HepG2 (cell line): Measurements from ENCODE around the gene PRDM15. TPM values are rescaled to one million over a fixed set of nuclear protein-coding genes. Genes with fewer than 3 reads are reported as not detected.

ENCODE experiments used
- ATAC-seq: fragments of 200-7000 bp; cut with Tn5 transposase; 3 replicates; pipeline ENCODE4 v1.9.1; 2020; ENCODE audit warnings: mild to moderate bottlenecking, moderate library complexity
- BruUV-seq: library from RNA; stranded (reverse); fragments of 400-500 nt; replicated peaks from 2 replicates; lab custom pipeline; 2021; lab: Mats Ljungman, UMichigan
- CTCF ChIA-PET: fragments of 300-600 bp; formaldehyde crosslinking; extraction: SDS; loops from one replicate; lab custom pipeline; 2021; ENCODE audit warnings: low total read pairs, inconsistent platforms, low intra/inter-chr PET ratio; lab: Yijun Ruan, JAX
- POLR2A ChIA-PET: fragments of 350-600 bp; sonication (Branson Sonifier 250); formaldehyde crosslinking; loops from one replicate; lab custom pipeline; 2020; ENCODE audit warnings: antibody characterized with exemption, inconsistent platforms; lab: Yijun Ruan, JAX
- DNase-seq: peaks from one replicate; pipeline ENCODE4 v3.0.0-alpha.2; 2015; ENCODE audit warnings: low spot score
- FAIRE-seq: peaks from 3 replicates; lab custom pipeline; 2011; peaks lifted over from hg19 to GRCh38; lab: Jason Lieb, UNC
- H2AFZ ChIP-seq: one replicate; pipeline ENCODE4 v1.6.1; 2011; ENCODE audit warnings: low read length, inconsistent platforms
- H3K27ac ChIP-seq: fragments of 300-600 bp; 3 replicates; pipeline ENCODE4 v1.8.0; 2011; ENCODE audit warnings: mixed run types, mild to moderate bottlenecking, mixed read lengths, low read length, inconsistent platforms; ENCODE audit not compliant: insufficient read depth; ENCODE audit errors: extremely low read length
- H3K27me3 ChIP-seq, 2 experiments: fragments of 200-600 bp in 1 of 2; 2 replicates in 1 of 2; 3 replicates in 1 of 2; pipeline versions ENCODE4 v1.6.0 to v1.8.0; 2011; ENCODE audit warnings: low read length in 2 of 2, mild to moderate bottlenecking in 2 of 2, moderate library complexity in 2 of 2, inconsistent platforms in 1 of 2; ENCODE audit not compliant: insufficient read depth in 2 of 2, control insufficient read depth in 1 of 2
- H3K36me3 ChIP-seq, 2 experiments: fragments of 200-600 bp in 1 of 2; replicated peaks in 1 of 2; 2 replicates in 1 of 2; 3 replicates in 1 of 2; pipeline versions ENCODE4 v1.5.1 to v1.8.0; 2011; ENCODE audit warnings: low read length in 2 of 2, inconsistent platforms in 1 of 2; ENCODE audit not compliant: insufficient read depth in 2 of 2, control insufficient read depth in 1 of 2
- H3K4me1 ChIP-seq: 2 replicates; pipeline ENCODE4 v1.5.1; 2012; ENCODE audit warnings: low read length, inconsistent platforms; ENCODE audit not compliant: insufficient read depth
- H3K4me2 ChIP-seq: 2 replicates; pipeline ENCODE4 v1.6.0; 2011; ENCODE audit warnings: low read depth, low read length, inconsistent platforms
- H3K4me3 ChIP-seq, 3 experiments: fragments of 200-600 bp in 1 of 3; sonication (generic), shearing (Covaris generic) in 1 of 3; replicated peaks in 1 of 3; 2 replicates each; pipeline ENCODE4 v1.5.1; 2011 to 2016; ENCODE audit warnings: low read length in 3 of 3, inconsistent platforms in 2 of 3, low read depth in 2 of 3, mild to moderate bottlenecking in 2 of 3, control low read depth in 1 of 3, mixed read lengths in 1 of 3; ENCODE audit not compliant: insufficient read depth in 1 of 3
- H3K79me2 ChIP-seq: one replicate; pipeline ENCODE4 v1.6.1; 2011; ENCODE audit warnings: low read length, inconsistent platforms; ENCODE audit not compliant: insufficient read depth
- H3K9ac ChIP-seq: 2 replicates; pipeline ENCODE4 v1.6.0; 2011; ENCODE audit warnings: mild to moderate bottlenecking, low read depth, low read length, inconsistent platforms; ENCODE audit not compliant: insufficient read depth
- H3K9me3 ChIP-seq: 2 replicates; pipeline ENCODE4 v1.5.1; 2012; ENCODE audit warnings: mild to moderate bottlenecking, low read length
- H4K20me1 ChIP-seq: 2 replicates; pipeline ENCODE4 v1.6.0; 2011; ENCODE audit warnings: inconsistent platforms, mild to moderate bottlenecking, low read length, moderate library complexity; ENCODE audit not compliant: insufficient read depth
- BCL3 ChIP-seq: sonication (generic); formaldehyde crosslinking; IDR thresholded peaks from 2 replicates; pipeline ENCODE4 v1.5.1; 2020; ENCODE audit warnings: mild to moderate bottlenecking, missing genetic modification reagents, moderate library complexity
- FOXC1 ChIP-seq: sonication (generic); formaldehyde crosslinking; IDR thresholded peaks from 2 replicates; pipeline ENCODE4 v1.8.0; 2022; ENCODE audit warnings: mild to moderate bottlenecking, missing genetic modification reagents, borderline replicate concordance
- MBNL3 ChIP-seq: fragments of 250-450 bp; sonication (Bioruptor Pico); conservative IDR thresholded peaks from 2 replicates; pipeline ENCODE4 v1.8.0; 2022; ENCODE audit warnings: mild to moderate bottlenecking, inconsistent platforms
- MTF1 ChIP-seq: sonication (generic); formaldehyde crosslinking; IDR thresholded peaks from 2 replicates; pipeline ENCODE4 v1.5.0; 2020; ENCODE audit warnings: missing genetic modification reagents
- NR2F2 ChIP-seq: IDR thresholded peaks from 2 replicates; pipeline ENCODE4 v1.6.1; 2012; ENCODE audit warnings: low read depth, inconsistent platforms, borderline replicate concordance
- NRL ChIP-seq: sonication (generic); formaldehyde crosslinking; IDR thresholded peaks from 2 replicates; pipeline ENCODE4 v1.5.0; 2020; ENCODE audit warnings: missing genetic modification reagents, mild to moderate bottlenecking, moderate library complexity, borderline replicate concordance
- PBX2 ChIP-seq: IDR thresholded peaks from 2 replicates; pipeline ENCODE4 v1.6.1; 2016; ENCODE audit warnings: control low read depth
- ZMAT3 ChIP-seq: sonication (generic); formaldehyde crosslinking; conservative IDR thresholded peaks from 2 replicates; pipeline ENCODE4 v1.7.0; 2021; ENCODE audit warnings: missing genetic modification reagents
- ZNF619 ChIP-seq: sonication (generic); formaldehyde crosslinking; IDR thresholded peaks from 2 replicates; pipeline ENCODE4 v1.4.0; 2020; ENCODE audit warnings: mild to moderate bottlenecking, missing genetic modification reagents
- ZNF710 ChIP-seq: sonication (generic); formaldehyde crosslinking; IDR thresholded peaks from 2 replicates; pipeline ENCODE4 v1.5.0; 2020; ENCODE audit warnings: mild to moderate bottlenecking, missing genetic modification reagents, borderline replicate concordance
- ZNF788 ChIP-seq: sonication (generic); formaldehyde crosslinking; IDR thresholded peaks from 2 replicates; pipeline ENCODE4 v1.5.0; 2020; ENCODE audit warnings: mild to moderate bottlenecking, missing genetic modification reagents, borderline replicate concordance
- WGBS: methylation state at CpG from one replicate; pipeline ENCODE4 v1.1.6; 2017; ENCODE audit warnings: low lambda C conversion rate; 5-methylcytosine and 5-hydroxymethylcytosine counted together
- in situ Hi-C: cut with HindIII; loops from 2 replicates; pipeline ENCODE4 v1.10.0; 2017; ENCODE audit warnings: low pct_unique_long_range_greater_than_20kb; ENCODE audit not compliant: extremely low pct_ligation_motif_present
- intact Hi-C: fragments of 100-400 bp; cut with micrococcal nuclease; formaldehyde crosslinking; loops from one replicate; pipeline ENCODE4 v1.10.0; 2022; ENCODE audit not compliant: unreplicated experiment
- polyA plus RNA-seq, 8 experiments: library from polyadenylated mRNA; depleted of rRNA in 3 of 8; stranded (reverse) in 7 of 8; unstranded in 1 of 8; fragments of >200 nt; fragmentation: Illumina TruSeq in 4 of 8; extraction: Trizol in 4 of 8; gene quantifications; 2 replicates each; pipeline versions ENCODE4 v1.2.1 to v1.2.3, GENCODE V29; 2011 to 2016; ENCODE audit warnings: low read depth in 4 of 8, missing spikeins in 1 of 8, mixed read lengths in 1 of 8; ENCODE audit not compliant: insufficient read depth in 1 of 8
- total RNA-seq, 5 experiments: library from RNA; depleted of rRNA; stranded (reverse); fragments of >200 nt; fragmentation: Illumina TruSeq; extraction: Trizol; gene quantifications; 2 replicates each; pipeline ENCODE4 v1.2.3, GENCODE V29; 2016; ENCODE audit warnings: low read depth in 1 of 5

Gene PRDM15
- total and polyA plus RNA-seq, 2 of the 13 experiments (the other 11 are each of a cell fraction or from before 2014, with no cell fraction given) = 4.0 to 6.9 TPM

- Histone ChIP-seq H3K9me3 (no peaks in the 10 kb centered on the region), H3K79me2 (peaks cover 1% of the 10 kb centered on the region), H3K36me3 (no peaks in the 10 kb centered on the region; a peak in 2 of 5 replicates), H3K9ac (no peak overlapping the region), H3K27me3 (no peaks in the 10 kb centered on the region), H2AFZ (no peak overlapping the region), H3K4me1 (peaks cover 53% of the 10 kb centered on the region), H3K4me2 (no peak overlapping the region), H4K20me1 (no peaks in the 10 kb centered on the region), H3K27ac (no peak overlapping the region), H3K4me3 (no peak overlapping the region)
- ChIA-PET CTCF (no interaction called here), POLR2A (interaction anchor here (1.1 kb wide), 1 partner anchor 45 kb away, joined by 3 read pairs; the partner anchor contains the start of gene PRDM15)
- 97% methylated on average over 6 of the region's 6 CpGs for WGBS
- DNase-seq (no peak), FAIRE-seq (no peak), ATAC-seq (no peak)
- BruUV-seq = no TSS peak
- intact Hi-C loops = no loop called here
- in situ Hi-C loops = no loop called here
- TF ChIP-seq ZNF710 (no peak), FOXC1 (no peak), MBNL3 (CRISPR knock-in tag) (no peak), MTF1 (CRISPR knock-in tag) (no peak), NRL (no peak), BCL3 (CRISPR knock-in tag) (no peak), ZMAT3 (CRISPR knock-in tag) (no peak), ZNF619 (no peak), NR2F2 (no peak), ZNF788 (CRISPR knock-in tag) (no peak), PBX2 (CRISPR knock-in tag) (no peak)
- TF ChIP-seq, all 625 proteins: peak for 0
These were observed 45.2 kb upstream of the PRDM15 start for GRCh38 chr21:41924368-41924754.
